Suprapubic skin (tissue), 4 donors: ENCODE measurements around the gene MDFI. TPM values are rescaled to one million over a fixed set of nuclear protein-coding genes. Genes with fewer than 3 reads are reported as not detected.
A peak's percentile ranks its signal among the peaks of the same experiment; 100 is the strongest.

Experiments
- DNase-seq, 2 donors: peaks; one replicate each; pipeline ENCODE4 v3.0.0-alpha.2; 2019; ENCODE audit warnings: low spot score in 2 of 2
- H3K27ac ChIP-seq: fragments of 200-600 bp; sonication (generic); one replicate; pipeline ENCODE4 v1.5.1; 2019
- H3K27me3 ChIP-seq: fragments of 200-600 bp; sonication (generic); one replicate; pipeline ENCODE4 v1.5.1; 2019
- H3K36me3 ChIP-seq: fragments of 200-600 bp; sonication (generic); one replicate; pipeline ENCODE4 v1.5.1; 2019
- H3K4me1 ChIP-seq: fragments of 200-600 bp; sonication (generic); one replicate; pipeline ENCODE4 v1.5.1; 2019
- H3K4me3 ChIP-seq: fragments of 200-600 bp; sonication (generic); one replicate; pipeline ENCODE4 v1.5.1; 2019; ENCODE audit warnings: mild to moderate bottlenecking
- H3K9me3 ChIP-seq: fragments of 200-600 bp; sonication (generic); one replicate; pipeline ENCODE4 v1.5.1; 2019
- CTCF ChIP-seq, 2 donors: fragments of 200-600 bp in 1 of 2; fragments of 450-650 bp in 1 of 2; sonication (generic) in 1 of 2; IDR thresholded peaks; one replicate each; pipeline ENCODE4 v1.5.1; 2016 to 2019; ENCODE audit warnings: antibody characterized with exemption in 2 of 2, mild to moderate bottlenecking in 1 of 2, moderate library complexity in 1 of 2
- EP300 ChIP-seq: sonication (generic); formaldehyde crosslinking; IDR thresholded peaks from one replicate; pipeline ENCODE4 v1.6.1; 2017; ENCODE audit warnings: antibody characterized with exemption
- POLR2A ChIP-seq, 2 donors: fragments of 450-650 bp; IDR thresholded peaks; one replicate each; pipeline ENCODE4 v1.6.1; 2017; ENCODE audit warnings: antibody characterized with exemption in 2 of 2, mild to moderate bottlenecking in 2 of 2, moderate library complexity in 2 of 2
- POLR2AphosphoS5 ChIP-seq, 3 donors: sonication (generic); formaldehyde crosslinking; IDR thresholded peaks; one replicate each; pipeline ENCODE4 v1.6.1; 2017; ENCODE audit warnings: antibody characterized with exemption in 3 of 3
- WGBS: methylation state at CpG from one replicate; pipeline ENCODE4 v1.1.5; 2018; 5-methylcytosine and 5-hydroxymethylcytosine counted together
- total RNA-seq, 4 donors: library from RNA; depleted of rRNA; stranded (reverse); fragments of >200 nt; gene quantifications; one replicate each; pipeline ENCODE4 v1.1.0, GENCODE V29; 2016

MDFI gene
- total RNA-seq, 4 donors from 2014 or later, result 21.7 to 51.8 (median 31.4) TPM

- Histone ChIP-seq H3K27ac (no peak overlapping the region), H3K27me3 (peaks cover 10% of the 10 kb centered on the region), H3K9me3 (no peaks in the 10 kb centered on the region), H3K36me3 (no peaks in the 10 kb centered on the region), H3K4me3 (no peak overlapping the region), H3K4me1 (peaks cover 20% of the 10 kb centered on the region)
- peak in 1 of 2 donors; percentile 31 for DNase-seq
- 72% methylated on average over 10 of the region's 10 CpGs for WGBS
- TF ChIP-seq POLR2AphosphoS5 (IDR thresholded peaks at IDR 0.05), result no peak
- no peak for TF ChIP-seq POLR2A (IDR thresholded peaks at IDR 0.05)
- TF ChIP-seq EP300, result no peak
Observed at GRCh38 chr6:41642960-41643898, 5.0 kb downstream of the MDFI start.

- H3K4me1 ChIP-seq, result peaks cover 14% of the 10 kb centered on the region
- no peak overlapping the region for H3K27ac ChIP-seq
- H3K9me3 ChIP-seq, result no peaks in the 10 kb centered on the region
- WGBS, result 71% methylated on average over 4 of the region's 4 CpGs
- H3K4me3 ChIP-seq, result no peak overlapping the region
- DNase-seq, result peak in 1 of 2 donors; percentile 30
- TF ChIP-seq POLR2A (IDR thresholded peaks at IDR 0.05) (no peak), POLR2AphosphoS5 (IDR thresholded peaks at IDR 0.05) (no peak), EP300 (no peak), CTCF (IDR thresholded peaks at IDR 0.05) (no peak)
- peaks cover 4% of the 10 kb centered on the region for H3K27me3 ChIP-seq
- no peaks in the 10 kb centered on the region for H3K36me3 ChIP-seq
Observed at GRCh38 chr6:41643899-41644269, 5.6 kb downstream of the MDFI start.

- Histone ChIP-seq H3K27me3 (no peaks in the 10 kb centered on the region), H3K4me3 (no peak overlapping the region), H3K36me3 (no peaks in the 10 kb centered on the region), H3K9me3 (no peaks in the 10 kb centered on the region), H3K27ac (no peak overlapping the region), H3K4me1 (peaks cover 10% of the 10 kb centered on the region)
- 74% methylated on average over 3 of the region's 4 CpGs for WGBS
- no peak for TF ChIP-seq EP300
- TF ChIP-seq CTCF (IDR thresholded peaks at IDR 0.05), result no peak
- no peak for TF ChIP-seq POLR2A (IDR thresholded peaks at IDR 0.05)
- TF ChIP-seq POLR2AphosphoS5 (IDR thresholded peaks at IDR 0.05), result no peak
- DNase-seq, result peak in 1 of 2 donors; percentile 52
Observed at GRCh38 chr6:41644297-41644879, 6.1 kb downstream of the MDFI start.

GRCh38 chr6:41645007-41645618 lies 6.8 kb downstream of the MDFI start:
- DNase-seq, result peak in 1 of 2 donors; percentile 55
- no peaks in the 10 kb centered on the region for H3K9me3 ChIP-seq
- no peak overlapping the region for H3K4me3 ChIP-seq
- TF ChIP-seq CTCF (IDR thresholded peaks at IDR 0.05) (no peak), POLR2A (IDR thresholded peaks at IDR 0.05) (no peak), POLR2AphosphoS5 (IDR thresholded peaks at IDR 0.05) (no peak), EP300 (no peak)
- H3K27ac ChIP-seq, result no peak overlapping the region
- peaks cover 10% of the 10 kb centered on the region for H3K4me1 ChIP-seq
- whole genome bisulfite sequencing, result 77% methylated on average over 12 of the region's 12 CpGs
- H3K27me3 ChIP-seq, result no peaks in the 10 kb centered on the region
- H3K36me3 ChIP-seq, result peaks cover under 1% of the 10 kb centered on the region

GRCh38 chr6:41646026-41646795 lies 7.9 kb downstream of the MDFI start:
- H3K4me3 ChIP-seq, result no peak overlapping the region
- no peaks in the 10 kb centered on the region for H3K27me3 ChIP-seq
- WGBS, result 77% methylated on average over 12 of the region's 14 CpGs
- H3K27ac ChIP-seq, result no peak overlapping the region
- TF ChIP-seq EP300 (no peak), POLR2A (IDR thresholded peaks at IDR 0.05) (no peak), POLR2AphosphoS5 (IDR thresholded peaks at IDR 0.05) (no peak), CTCF (IDR thresholded peaks at IDR 0.05) (no peak)
- peaks cover 3% of the 10 kb centered on the region for H3K36me3 ChIP-seq
- H3K4me1 ChIP-seq, result peaks cover 10% of the 10 kb centered on the region
- DNase-seq, result peak in 1 of 2 donors; percentile 50
- no peaks in the 10 kb centered on the region for H3K9me3 ChIP-seq
